HK-2 (cell line): ENCODE measurements around the gene TESK2.
"Not testable (repeated sequence)": the region's sequence is repeated elsewhere in the genome, so short reads cannot be mapped to it uniquely, and the experiment has no call there.

Experiments used
- DNase-seq: peaks from one replicate; pipeline ENCODE4 v3.0.0-alpha.2; 2018; ENCODE audit not compliant: unreplicated experiment

Gene TESK2

GRCh38 chr1:45490626-45491486 is at the start of gene TESK2:
Gene TESK2, minus strand, starts transcription at chr1:45491163. Its CDS starts 33,378 bp downstream, at chr1:45457785.
- peak; percentile 98 for DNase-seq

- DNase-seq = no peak
Measured at GRCh38 chr1:45536886-45537285, 45.9 kb upstream of the TESK2 start.

GRCh38 chr1:45535988-45536766 is 45.2 kb upstream of the TESK2 start:
- no peak for DNase-seq

GRCh38 chr1:45531873-45532272 is 40.9 kb upstream of the TESK2 start:
- DNase-seq = no peak

GRCh38 chr1:45530632-45531135 is 39.7 kb upstream of the TESK2 start:
- DNase-seq = no peak

GRCh38 chr1:45526135-45526644 is 35.2 kb upstream of the TESK2 start:
- DNase-seq = no peak

- not testable (repeated sequence) for DNase-seq
Measured at GRCh38 chr1:45523975-45524374, 33.0 kb upstream of the TESK2 start.

GRCh38 chr1:45523516-45523915 is 32.6 kb upstream of the TESK2 start:
- not testable (repeated sequence) for DNase-seq

- peak; percentile 70 for DNase-seq
Measured at GRCh38 chr1:45522324-45523104, 31.6 kb upstream of the TESK2 start.

- DNase-seq = peak; percentile 99
Measured at GRCh38 chr1:45521413-45522323, 30.7 kb upstream of the TESK2 start, which contains the start of gene PRDX1. Gene PRDX1, minus strand, starts transcription at chr1:45521884. Its CDS starts 2,841 bp downstream, at chr1:45519043.

- DNase-seq = not testable (repeated sequence)
Measured at GRCh38 chr1:45519774-45520173, 28.8 kb upstream of the TESK2 start.

- DNase-seq = no peak
Measured at GRCh38 chr1:45518910-45519309, 27.9 kb upstream of the TESK2 start.

GRCh38 chr1:45518366-45518765 is 27.4 kb upstream of the TESK2 start:
- not testable (repeated sequence) for DNase-seq

- no peak for DNase-seq
Measured at GRCh38 chr1:45516465-45516864, 25.5 kb upstream of the TESK2 start.

- DNase-seq = no peak
Measured at GRCh38 chr1:45516036-45516435, 25.1 kb upstream of the TESK2 start.

- DNase-seq = peak; percentile 32
Measured at GRCh38 chr1:45513532-45514260, 22.7 kb upstream of the TESK2 start.

- peak; percentile 62 for DNase-seq
Measured at GRCh38 chr1:45512641-45513054, 21.7 kb upstream of the TESK2 start.

GRCh38 chr1:45510972-45511527 is 20.1 kb upstream of the TESK2 start:
- no peak for DNase-seq
